Activated CD4-positive, CD25-positive, alpha-beta regulatory T cell (primary cell): ENCODE measurements around the gene DCTN2.

Source experiments
- DNase-seq, 4 experiments: peaks; one replicate each; lab custom pipeline; 2025; lab: John Stamatoyannopoulos, UW

DCTN2 gene

DNA sequence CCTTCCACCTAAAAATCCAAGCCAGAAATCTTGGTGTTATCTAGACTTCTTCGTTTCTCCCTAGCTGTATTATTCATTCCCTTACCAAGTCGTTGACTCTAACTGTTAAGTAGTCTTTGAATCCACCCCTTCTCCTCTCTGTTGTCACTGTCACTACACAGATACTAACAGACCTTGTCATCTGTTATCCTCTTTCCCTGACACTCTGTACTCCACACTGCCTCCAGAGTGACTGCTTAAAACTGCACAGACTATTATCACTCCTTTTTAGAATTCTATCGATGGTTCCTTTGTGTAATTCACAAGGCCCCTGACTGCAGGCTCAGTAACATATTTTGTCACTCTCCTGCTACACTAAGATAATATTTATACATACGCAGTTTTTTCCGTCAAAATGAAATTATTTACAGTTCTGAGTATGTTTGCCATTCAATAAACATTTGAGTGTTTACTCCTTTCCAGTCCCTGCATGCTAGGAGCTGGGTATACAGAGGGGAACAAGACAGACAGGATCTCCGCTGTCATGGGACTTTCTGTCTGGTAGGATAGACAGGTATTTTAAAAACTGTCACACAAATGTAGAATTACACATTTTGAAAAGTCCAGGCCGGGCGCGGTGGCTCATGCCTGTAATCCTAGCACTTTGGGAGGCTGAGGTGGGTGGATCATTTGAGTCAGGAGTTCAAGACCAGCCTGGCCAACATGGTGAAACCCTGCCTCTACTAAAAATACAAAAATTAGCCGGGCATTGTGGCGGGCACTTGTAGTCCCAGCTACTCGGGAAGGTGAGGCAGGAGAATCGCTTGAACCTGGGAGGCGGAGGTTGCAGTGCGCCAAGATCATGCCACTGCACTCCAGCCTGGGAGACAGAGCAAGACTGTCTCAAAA is 55.4 kb downstream of the DCTN2 start:
- DNase-seq: no peak

DNA sequence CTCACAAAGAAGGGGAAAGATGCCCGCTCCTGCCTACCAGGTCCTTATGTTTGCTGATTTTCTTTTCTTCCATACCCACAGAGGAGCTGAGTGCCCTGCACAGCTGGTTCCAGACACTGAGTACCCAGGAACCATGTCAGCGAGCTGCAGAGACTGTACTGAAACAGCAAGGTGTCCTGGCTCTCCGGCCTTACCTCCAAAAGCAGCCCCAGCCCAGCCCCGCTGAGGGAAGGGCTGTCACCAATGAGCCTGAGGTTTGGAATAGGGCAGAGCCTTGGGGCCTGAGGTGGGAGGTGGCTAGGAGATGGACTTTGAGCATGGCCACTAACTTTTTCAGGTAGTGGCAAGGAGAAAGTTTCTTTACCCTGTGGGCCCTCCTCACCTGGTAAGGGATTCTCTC is 56.9 kb downstream of the DCTN2 start:
- no peak for DNase-seq

DNA sequence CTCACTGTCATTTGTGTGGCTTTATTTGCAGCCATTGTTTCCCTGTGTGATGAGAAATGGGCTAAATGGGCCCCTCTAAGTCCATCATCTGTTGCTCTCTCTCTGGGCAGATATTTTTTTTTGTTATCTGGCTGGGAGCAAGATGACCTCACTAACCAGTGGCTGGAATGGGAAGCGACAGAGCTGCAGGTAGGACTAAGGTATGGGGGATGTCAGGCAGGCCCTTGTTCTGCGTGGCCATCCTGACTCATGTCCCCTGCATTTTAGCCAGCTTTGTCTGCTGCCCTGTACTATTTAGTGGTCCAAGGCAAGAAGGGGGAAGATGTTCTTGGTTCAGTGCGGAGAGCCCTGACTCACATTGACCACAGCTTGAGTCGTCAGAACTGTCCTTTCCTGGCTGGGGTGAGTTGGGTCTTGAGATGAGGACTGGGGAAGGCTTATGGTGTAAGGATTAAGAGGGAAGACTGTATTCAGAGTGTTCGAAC is 57.8 kb downstream of the DCTN2 start:
- no peak for DNase-seq

DNA sequence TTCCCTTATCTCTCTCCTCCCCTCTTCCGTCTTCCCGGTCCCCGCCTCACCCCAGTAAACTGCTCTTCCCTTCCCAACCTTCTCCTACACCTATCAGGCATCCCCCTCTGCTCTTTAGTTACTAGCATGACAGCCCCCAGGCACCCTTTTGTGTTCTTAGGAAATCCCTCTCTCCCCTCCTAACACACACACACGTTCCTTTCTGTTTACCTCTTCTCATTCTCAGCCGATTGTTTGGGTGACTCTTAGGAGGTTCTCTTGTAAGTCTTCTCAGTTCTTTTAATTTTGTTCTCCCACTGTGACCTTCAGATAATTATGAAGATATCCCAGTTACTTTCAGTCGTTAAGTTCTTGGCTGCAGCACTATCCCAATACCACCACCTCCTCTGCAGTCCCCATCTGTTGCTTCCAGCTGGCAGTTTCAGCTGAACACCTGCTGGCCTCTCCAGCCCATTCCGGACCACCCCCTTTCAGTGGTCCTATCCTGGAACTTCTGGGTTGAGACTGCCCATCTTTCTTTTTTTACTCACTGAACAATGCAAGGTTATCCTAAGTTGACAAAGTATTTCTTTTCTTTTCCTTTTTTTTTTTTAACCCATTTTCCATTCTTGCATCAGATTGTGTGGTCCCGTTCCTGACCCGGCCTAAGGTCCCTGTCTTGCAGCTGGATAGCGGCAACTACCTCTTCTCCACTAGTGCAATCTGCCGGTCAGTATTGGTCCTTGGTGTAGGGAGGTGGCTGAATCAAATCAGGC is 58.4 kb downstream of the DCTN2 start:
- no peak for DNase-seq

DNA sequence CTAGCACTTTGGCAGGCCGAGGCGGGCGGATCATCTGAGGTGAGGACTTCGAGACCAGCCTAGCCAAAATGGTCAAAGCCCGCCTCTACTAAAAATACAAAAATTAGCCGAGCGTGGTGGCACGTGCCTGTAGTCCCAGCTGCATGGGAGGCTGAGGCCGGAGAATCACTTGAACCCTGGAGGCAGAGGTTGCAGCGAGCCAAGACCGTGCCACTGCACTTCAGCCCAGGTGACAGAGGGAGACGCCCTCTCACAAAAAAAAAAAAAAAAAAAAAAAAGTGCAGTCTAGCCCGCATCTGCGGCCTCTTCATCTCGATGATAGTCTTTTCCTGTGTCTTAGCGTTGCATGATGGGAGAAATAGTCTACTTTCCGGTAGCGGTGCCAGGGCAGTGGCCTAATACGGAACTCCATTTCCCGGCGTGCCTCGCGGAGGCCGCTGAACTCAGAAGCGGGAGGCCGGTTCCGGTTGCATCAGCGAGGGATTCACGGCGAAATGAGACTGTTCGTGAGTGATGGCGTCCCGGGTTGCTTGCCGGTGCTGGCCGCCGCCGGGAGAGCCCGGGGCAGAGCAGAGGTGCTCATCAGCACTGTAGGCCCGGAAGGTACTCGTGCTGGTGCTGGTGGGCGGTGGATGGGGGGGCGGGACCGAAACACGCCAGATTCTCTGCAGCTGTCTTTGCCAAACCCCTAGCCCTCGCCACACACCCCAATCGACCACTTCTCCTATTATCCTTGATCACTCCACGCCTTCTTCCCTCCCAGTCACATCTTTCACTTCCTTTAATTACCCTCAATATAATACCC is 59.2 kb downstream of the DCTN2 start, which contains the start of gene MARS1:
Gene MARS1 (plus strand): TSS at position 472 of the 805 bp plus-strand sequence. CDS start 23 bp downstream, at position 495.
- peak; percentile 74 to 85 (median 82) for DNase-seq

DNA sequence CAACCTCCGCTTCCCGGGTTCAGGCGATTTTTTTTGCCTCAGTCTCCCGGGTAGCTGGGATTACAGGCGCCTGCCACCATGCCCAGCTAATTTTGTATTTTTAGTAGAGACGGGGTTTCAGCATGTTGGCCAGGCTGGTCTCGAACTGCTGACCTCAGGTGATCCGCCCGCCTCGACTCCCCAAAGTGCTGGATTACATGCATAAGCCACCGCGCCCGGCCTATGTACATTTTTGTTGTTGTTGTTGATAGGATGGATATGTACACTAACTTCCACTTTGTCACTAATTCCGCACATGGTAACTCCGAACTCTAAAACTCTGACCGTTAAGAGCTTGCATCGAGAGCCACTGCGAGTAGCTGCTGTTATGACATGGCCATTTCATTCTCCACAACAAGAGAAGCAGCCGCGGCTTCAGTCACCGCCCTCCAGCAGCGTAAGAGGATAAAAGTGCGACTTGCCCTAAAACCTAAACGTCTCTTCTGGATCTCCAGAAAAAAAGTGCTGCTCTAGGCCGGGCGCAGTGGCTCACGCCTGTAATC is 59.9 kb downstream of the DCTN2 start:
- DNase-seq: no peak

DNA sequence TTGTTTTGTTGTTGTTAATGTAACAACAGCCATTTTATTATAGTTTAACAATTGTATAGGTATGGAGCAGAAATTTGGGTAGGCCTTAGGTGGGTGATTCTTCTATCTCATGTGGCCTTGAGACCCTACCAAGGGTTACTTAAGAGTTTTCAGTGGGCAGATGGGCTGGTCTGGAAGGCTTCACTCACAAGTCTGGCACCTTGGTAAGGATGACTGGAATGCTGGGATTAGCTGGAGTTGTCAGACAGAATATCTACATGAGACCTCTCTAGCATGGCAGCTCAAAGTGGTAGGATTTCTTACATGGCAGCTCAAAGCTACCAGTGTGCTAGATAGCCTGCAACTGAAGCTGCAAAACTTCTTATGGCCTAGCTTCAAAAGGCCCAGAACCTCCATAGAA is 61.3 kb downstream of the DCTN2 start:
- no peak for DNase-seq

DNA sequence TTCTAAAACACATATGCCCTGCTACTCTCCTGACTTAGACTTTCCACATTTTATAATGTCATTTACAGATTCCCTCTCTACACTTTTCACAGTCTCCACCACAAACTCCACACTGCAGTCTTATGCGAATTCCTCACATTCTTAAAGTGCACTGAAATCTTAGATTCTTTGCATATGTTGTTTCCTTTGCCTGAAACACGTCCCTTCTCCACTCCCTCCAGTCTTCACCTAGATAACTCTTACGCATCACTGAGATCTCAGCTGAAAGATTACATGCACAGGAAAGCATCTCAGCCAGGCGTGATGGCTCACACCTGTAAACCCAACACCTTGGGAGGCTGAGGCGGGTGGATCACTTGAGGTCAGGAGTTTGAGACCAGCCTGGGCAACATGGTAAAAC is 63.5 kb downstream of the DCTN2 start:
- DNase-seq: no peak

DNA sequence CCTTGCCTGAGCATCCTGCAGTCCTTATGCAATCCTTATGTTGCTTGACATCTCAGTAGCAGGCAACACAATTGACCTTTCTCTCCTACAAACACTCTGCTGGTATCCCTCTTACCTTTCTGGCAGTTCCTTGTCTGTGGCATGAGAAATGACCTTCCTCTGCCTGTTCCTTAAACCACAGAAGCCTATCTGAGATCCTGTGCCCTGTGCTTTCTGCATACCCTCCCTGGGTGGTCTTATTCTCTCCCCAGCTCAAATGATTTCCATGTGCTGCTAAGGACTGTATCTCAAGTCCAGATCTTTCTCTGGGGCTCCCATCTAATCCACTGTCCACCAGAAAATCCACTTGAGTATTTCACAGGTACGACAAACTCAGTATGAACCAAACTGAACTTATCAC is 65.3 kb downstream of the DCTN2 start:
- DNase-seq: no peak
